IPS-18c (cell line): ENCODE measurements around the gene CHERP.

ENCODE experiments used
- H3K4me3 ChIP-seq: 2 replicates; pipeline ENCODE4 v1.7.0; 2013; ENCODE audit warnings: low read depth, mild to moderate bottlenecking, low read length, moderate library complexity; ENCODE audit not compliant: insufficient read depth
- H3K9me3 ChIP-seq: one replicate; pipeline ENCODE4 v1.6.1; 2013; ENCODE audit warnings: mild to moderate bottlenecking, low read length, moderate library complexity; ENCODE audit not compliant: control insufficient read depth, insufficient read depth

CHERP gene

GRCh38 chr19:16581971-16582343, 39.7 kb upstream of the CHERP start:
- Histone ChIP-seq H3K9me3 (no peaks in the 10 kb centered on the region), H3K4me3 (no peak overlapping the region)

- no peak overlapping the region for H3K4me3 ChIP-seq
- H3K9me3 ChIP-seq, result no peaks in the 10 kb centered on the region
These were observed 39.1 kb upstream of the CHERP start for GRCh38 chr19:16581145-16581970.

- no peaks in the 10 kb centered on the region for H3K9me3 ChIP-seq
- H3K4me3 ChIP-seq, result no peak overlapping the region
These were observed 37.1 kb upstream of the CHERP start for GRCh38 chr19:16579381-16579780.

GRCh38 chr19:16577531-16577985, 35.3 kb upstream of the CHERP start:
- Histone ChIP-seq H3K9me3 (no peaks in the 10 kb centered on the region), H3K4me3 (no peak overlapping the region)

- Histone ChIP-seq H3K4me3 (no peak overlapping the region), H3K9me3 (no peaks in the 10 kb centered on the region)
These were observed 34.7 kb upstream of the CHERP start for GRCh38 chr19:16576690-16577530.

- Histone ChIP-seq H3K9me3 (no peaks in the 10 kb centered on the region), H3K4me3 (no peak overlapping the region)
These were observed 33.8 kb upstream of the CHERP start for GRCh38 chr19:16575861-16576689.

- Histone ChIP-seq H3K4me3 (no peak overlapping the region), H3K9me3 (no peaks in the 10 kb centered on the region)
These were observed 33.0 kb upstream of the CHERP start for GRCh38 chr19:16575282-16575681.

GRCh38 chr19:16573925-16574324, 31.7 kb upstream of the CHERP start:
- Histone ChIP-seq H3K9me3 (no peaks in the 10 kb centered on the region), H3K4me3 (no peak overlapping the region)

GRCh38 chr19:16573296-16573695, 31.1 kb upstream of the CHERP start:
- Histone ChIP-seq H3K9me3 (no peaks in the 10 kb centered on the region), H3K4me3 (peak overlapping the region; percentile 95)

- peak within 1 kb of the TSS; percentile 95 for H3K4me3 ChIP-seq
- no peaks in the 10 kb centered on the region for H3K9me3 ChIP-seq
These were observed 30.3 kb upstream of the CHERP start, which contains the start of gene SLC35E1 for GRCh38 chr19:16572332-16573211. TSS of gene SLC35E1 (minus strand) at chr19:16572415. CDS start at chr19:16572364, 51 bp downstream.

GRCh38 chr19:16571822-16572331, 29.6 kb upstream of the CHERP start:
- H3K9me3 ChIP-seq, result no peaks in the 10 kb centered on the region
- H3K4me3 ChIP-seq, result peak overlapping the region; percentile 83

GRCh38 chr19:16571283-16571682, 29.0 kb upstream of the CHERP start:
- Histone ChIP-seq H3K4me3 (peak overlapping the region; percentile 83), H3K9me3 (no peaks in the 10 kb centered on the region)

- Histone ChIP-seq H3K4me3 (no peak overlapping the region), H3K9me3 (no peaks in the 10 kb centered on the region)
These were observed 27.5 kb upstream of the CHERP start for GRCh38 chr19:16569609-16570320.

GRCh38 chr19:16566702-16567101, 24.5 kb upstream of the CHERP start:
- H3K4me3 ChIP-seq, result no peak overlapping the region
- H3K9me3 ChIP-seq, result no peaks in the 10 kb centered on the region

- no peaks in the 10 kb centered on the region for H3K9me3 ChIP-seq
- no peak overlapping the region for H3K4me3 ChIP-seq
These were observed 23.9 kb upstream of the CHERP start for GRCh38 chr19:16566161-16566560.

GRCh38 chr19:16564842-16565241, 22.6 kb upstream of the CHERP start:
- no peaks in the 10 kb centered on the region for H3K9me3 ChIP-seq
- H3K4me3 ChIP-seq, result no peak overlapping the region
